Colonic mucosa (tissue), 4 donors: ENCODE data around the gene DPH1. TPM values are rescaled to one million over a fixed set of nuclear protein-coding genes. Genes with fewer than 3 reads are reported as not detected.
A peak's percentile ranks its signal among the peaks of the same experiment; 100 is the strongest.

Source experiments
- DNase-seq: peaks from one replicate; pipeline ENCODE4 v3.0.0-alpha.2; 2020
- H3K27ac ChIP-seq: fragments of 200-600 bp; one replicate; pipeline ENCODE4 v1.8.0; 2021
- H3K27me3 ChIP-seq: fragments of 200-600 bp; one replicate; pipeline ENCODE4 v1.8.0; 2021
- H3K36me3 ChIP-seq: fragments of 200-600 bp; one replicate; pipeline ENCODE4 v1.8.0; 2021
- H3K4me1 ChIP-seq: fragments of 200-600 bp; one replicate; pipeline ENCODE4 v1.8.0; 2021; ENCODE audit warnings: mild to moderate bottlenecking
- H3K4me3 ChIP-seq: fragments of 200-600 bp; one replicate; pipeline ENCODE4 v1.8.0; 2021
- H3K9ac ChIP-seq, 2 donors: one replicate each; pipeline ENCODE4 v1.7.0; 2013; ENCODE audit warnings: control low read depth in 2 of 2, low read depth in 2 of 2, low read length in 2 of 2
- H3K9me3 ChIP-seq: fragments of 200-600 bp; one replicate; pipeline ENCODE4 v1.8.0; 2021
- CTCF ChIP-seq: fragments of 200-600 bp; IDR thresholded peaks from one replicate; pipeline ENCODE4 v1.8.0; 2022; ENCODE audit warnings: antibody characterized with exemption, mild to moderate bottlenecking
- intact Hi-C: fragments of 100-400 bp; cut with DNase I; formaldehyde crosslinking; loops from one replicate; pipeline ENCODE4 v1.14.1; 2022
- total RNA-seq, 2 donors: library from RNA; stranded (reverse); fragmentation: NEBNext Ultra II Directional in 1 of 2; extraction: Animal tissue kit (Norgen Biotek cat#: 25700) in 1 of 2; gene quantifications; one replicate each; pipeline ENCODE4 v1.2.1, GENCODE V29; 2021
- donor health status: healthy.
- donor health status: DM: no; HTN: no; CAD: no.
- donor health status: DM: no; HTN: no; CAD: no.

DPH1 gene
- total RNA-seq, 2 donors from 2014 or later, result 22.7 to 34.4 TPM

GRCh38 chr17:1999557-2000251 lies 30.2 kb upstream of the DPH1 start:
- intact Hi-C loops, result no loop called here
- H3K9me3 ChIP-seq, result no peaks in the 10 kb centered on the region
- no peak overlapping the region for H3K4me3 ChIP-seq
- H3K36me3 ChIP-seq, result no peaks in the 10 kb centered on the region
- peak; percentile 57 for DNase-seq
- no peak for TF ChIP-seq CTCF
- peak overlapping the region; percentile 32 for H3K27ac ChIP-seq
- peaks cover 16% of the 10 kb centered on the region for H3K4me1 ChIP-seq
- H3K9ac ChIP-seq, result peak overlapping the region; percentile 18 to 34
- H3K27me3 ChIP-seq, result no peaks in the 10 kb centered on the region

DNA sequence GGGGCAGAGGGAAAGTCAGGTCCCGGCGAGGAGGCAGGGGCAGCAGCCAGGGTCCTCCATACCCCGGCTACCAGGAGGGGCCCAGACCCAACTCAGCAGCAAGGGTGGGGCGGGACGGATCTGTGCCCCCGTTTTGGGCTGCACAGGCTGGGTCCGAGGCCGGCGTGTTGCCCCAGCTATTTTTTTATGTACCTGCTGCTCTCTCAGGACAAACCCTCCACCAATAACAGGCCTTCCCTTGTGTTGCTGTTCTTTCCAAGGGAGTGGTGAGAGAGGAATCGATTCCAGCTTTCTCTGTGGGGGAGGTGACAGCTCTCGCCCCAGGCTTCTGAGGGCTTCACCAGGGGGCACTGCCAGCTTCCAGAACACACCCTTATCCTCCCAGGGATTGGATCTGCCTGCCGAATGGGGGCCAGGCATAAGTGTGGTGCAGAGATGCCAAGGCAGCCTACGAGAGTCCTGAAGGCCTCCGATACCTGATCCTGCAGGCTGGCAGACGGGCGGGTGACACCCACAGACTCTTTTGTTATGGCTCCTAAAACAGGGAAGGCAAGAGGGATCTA lies 27.1 kb upstream of the DPH1 start:
- Histone ChIP-seq H3K4me3 (no peak overlapping the region), H3K27me3 (no peaks in the 10 kb centered on the region), H3K9ac (no peak overlapping the region), H3K9me3 (no peaks in the 10 kb centered on the region), H3K4me1 (peaks cover 8% of the 10 kb centered on the region), H3K27ac (no peak overlapping the region), H3K36me3 (no peaks in the 10 kb centered on the region)
- no peak for TF ChIP-seq CTCF
- intact Hi-C loops, result no loop called here
- DNase-seq, result no peak

- H3K4me3 ChIP-seq, result no peak overlapping the region
- no peaks in the 10 kb centered on the region for H3K27me3 ChIP-seq
- TF ChIP-seq CTCF, result no peak
- H3K9me3 ChIP-seq, result no peaks in the 10 kb centered on the region
- no peaks in the 10 kb centered on the region for H3K36me3 ChIP-seq
- no peak overlapping the region for H3K27ac ChIP-seq
- H3K9ac ChIP-seq, result no peak overlapping the region
- intact Hi-C loops, result no loop called here
- peaks cover 8% of the 10 kb centered on the region for H3K4me1 ChIP-seq
- DNase-seq, result no peak
Observed at GRCh38 chr17:2003525-2003924, 26.4 kb upstream of the DPH1 start.

DNA sequence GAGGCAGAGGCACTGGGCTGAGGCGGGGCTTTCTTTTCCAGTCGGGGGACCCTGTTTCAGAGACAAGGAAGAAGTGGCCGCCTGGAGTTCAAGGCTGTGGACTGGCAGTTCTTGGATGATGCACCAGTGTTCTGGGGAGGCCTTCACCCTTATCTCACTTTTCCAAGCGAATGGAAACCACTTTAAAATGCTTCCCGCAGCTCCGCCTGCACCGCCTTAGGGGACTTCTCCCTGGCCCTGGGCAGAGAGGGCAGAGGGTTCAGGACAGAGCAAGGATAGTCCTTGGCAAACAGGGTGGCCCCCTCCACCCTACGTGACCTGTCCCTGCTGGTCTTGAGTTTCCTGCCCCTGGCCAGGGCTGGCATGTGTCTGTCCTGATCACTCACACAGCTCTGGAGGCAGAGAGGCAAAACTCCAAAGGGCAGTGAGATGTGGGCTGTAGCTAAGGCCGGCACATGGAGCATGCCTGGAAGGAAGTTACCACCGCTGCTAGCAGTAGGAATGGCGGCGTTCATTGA lies 25.5 kb upstream of the DPH1 start:
- Histone ChIP-seq H3K9me3 (no peaks in the 10 kb centered on the region), H3K4me1 (peaks cover 8% of the 10 kb centered on the region), H3K36me3 (no peaks in the 10 kb centered on the region), H3K27ac (no peak overlapping the region), H3K4me3 (no peak overlapping the region), H3K27me3 (no peaks in the 10 kb centered on the region), H3K9ac (no peak overlapping the region)
- intact Hi-C loops, result no loop called here
- DNase-seq, result no peak
- no peak for TF ChIP-seq CTCF

DNA sequence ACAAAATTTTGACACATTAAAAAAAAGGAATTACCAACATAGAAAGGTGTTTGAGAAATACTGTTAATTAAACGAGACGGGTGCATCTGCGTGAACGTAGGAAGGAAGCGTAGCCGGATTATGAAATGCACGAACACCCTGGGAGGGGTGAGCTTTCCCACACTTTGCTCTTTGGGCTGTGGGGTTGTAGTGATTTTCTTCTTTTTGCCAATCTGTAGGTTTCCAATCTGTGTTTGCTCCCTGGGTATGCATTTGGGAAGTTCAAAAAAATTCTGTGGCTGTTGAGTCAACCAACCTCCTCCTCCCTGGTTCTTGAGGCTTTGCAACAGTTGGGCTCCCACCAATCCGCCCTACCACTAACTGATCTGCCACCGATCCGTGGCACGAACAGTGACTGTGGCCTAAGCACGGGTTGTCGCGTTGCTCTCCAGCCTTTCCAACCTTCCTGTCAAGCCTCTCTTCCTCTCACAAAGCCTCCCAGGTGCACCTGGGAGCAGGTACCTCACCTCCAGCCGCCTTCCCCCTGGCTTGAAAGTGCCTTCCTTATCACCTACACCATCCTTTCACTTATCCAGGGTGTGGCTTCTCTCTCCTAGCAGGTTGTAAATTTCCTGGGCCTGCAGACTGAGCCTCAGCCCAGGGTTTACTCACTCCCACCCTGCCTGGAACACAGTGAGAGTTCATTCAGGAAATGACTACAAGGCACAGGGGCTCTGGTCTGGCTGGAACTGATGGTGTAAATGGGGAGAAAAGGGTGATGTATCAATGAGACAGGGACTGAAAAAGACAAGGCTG lies 21.4 kb upstream of the DPH1 start:
- H3K9me3 ChIP-seq, result no peaks in the 10 kb centered on the region
- DNase-seq, result peak; percentile 54

More for the DNA sequence above, 21.4 kb upstream of the DPH1 start:
- Histone ChIP-seq H3K9ac (peak overlapping the region in 1 of 2 donors; percentile 46), H3K27me3 (no peaks in the 10 kb centered on the region), H3K4me1 (no peaks in the 10 kb centered on the region), H3K27ac (no peak overlapping the region), H3K4me3 (no peak overlapping the region), H3K36me3 (no peaks in the 10 kb centered on the region)
- no peak for TF ChIP-seq CTCF
- intact Hi-C loops, result no loop called here
